ENCODE data around the gene TCHP. TPM values are rescaled to one million over a fixed set of nuclear protein-coding genes. Genes with fewer than 3 reads are reported as not detected.

TCHP gene
- total RNA-seq, 1 donor from 2014 or later, result 20.8 TPM

GRCh38 chr12:109958374-109958773 lies 58.3 kb downstream of the TCHP start:
- H3K4me3 Mint-ChIP-seq (ENCODE audit: unreplicated experiment), result no peak overlapping the region
- no peak for DNase-seq (ENCODE audit: low spot score)
- no peak overlapping the region for H3K27ac Mint-ChIP-seq (ENCODE audit: unreplicated experiment)
- no peak for TF ChIP-seq CTCF (IDR thresholded peaks at IDR 0.05; ENCODE audit: unreplicated experiment)
- no peaks in the 10 kb centered on the region for H3K9me3 Mint-ChIP-seq (ENCODE audit: unreplicated experiment)
- H3K4me1 Mint-ChIP-seq (ENCODE audit: unreplicated experiment), result no peaks in the 10 kb centered on the region
- no peaks in the 10 kb centered on the region for H3K27me3 Mint-ChIP-seq (ENCODE audit: unreplicated experiment)
- peaks cover 39% of the 10 kb centered on the region for H3K36me3 Mint-ChIP-seq (ENCODE audit: low read depth, unreplicated experiment)

GRCh38 chr12:109959411-109960093 lies 59.5 kb downstream of the TCHP start:
- no peaks in the 10 kb centered on the region for H3K4me1 Mint-ChIP-seq (ENCODE audit: unreplicated experiment)
- DNase-seq (ENCODE audit: low spot score), result no peak
- TF ChIP-seq CTCF (IDR thresholded peaks at IDR 0.05; ENCODE audit: unreplicated experiment), result no peak
- no peaks in the 10 kb centered on the region for H3K9me3 Mint-ChIP-seq (ENCODE audit: unreplicated experiment)
- no peak overlapping the region for H3K27ac Mint-ChIP-seq (ENCODE audit: unreplicated experiment)
- no peak overlapping the region for H3K4me3 Mint-ChIP-seq (ENCODE audit: unreplicated experiment)
- H3K36me3 Mint-ChIP-seq (ENCODE audit: low read depth, unreplicated experiment), result peaks cover 44% of the 10 kb centered on the region
- H3K27me3 Mint-ChIP-seq (ENCODE audit: unreplicated experiment), result no peaks in the 10 kb centered on the region

- no peak for TF ChIP-seq CTCF (IDR thresholded peaks at IDR 0.05; ENCODE audit: unreplicated experiment)
- no peak for DNase-seq (ENCODE audit: low spot score)
- Mint-ChIP-seq H3K36me3 (ENCODE audit: low read depth, unreplicated experiment) (peaks cover 44% of the 10 kb centered on the region), H3K4me3 (ENCODE audit: unreplicated experiment) (peak overlapping the region; percentile 26), H3K9me3 (ENCODE audit: unreplicated experiment) (no peaks in the 10 kb centered on the region), H3K27ac (ENCODE audit: unreplicated experiment) (no peak overlapping the region), H3K27me3 (ENCODE audit: unreplicated experiment) (no peaks in the 10 kb centered on the region), H3K4me1 (ENCODE audit: unreplicated experiment) (no peaks in the 10 kb centered on the region)
Observed at GRCh38 chr12:109961201-109961600, 61.1 kb downstream of the TCHP start.

- H3K4me1 Mint-ChIP-seq (ENCODE audit: unreplicated experiment), result no peaks in the 10 kb centered on the region
- no peak for DNase-seq (ENCODE audit: low spot score)
- H3K9me3 Mint-ChIP-seq (ENCODE audit: unreplicated experiment), result no peaks in the 10 kb centered on the region
- no peaks in the 10 kb centered on the region for H3K27me3 Mint-ChIP-seq (ENCODE audit: unreplicated experiment)
- no peak overlapping the region for H3K27ac Mint-ChIP-seq (ENCODE audit: unreplicated experiment)
- peaks cover 42% of the 10 kb centered on the region for H3K36me3 Mint-ChIP-seq (ENCODE audit: low read depth, unreplicated experiment)
- no peak for TF ChIP-seq CTCF (IDR thresholded peaks at IDR 0.05; ENCODE audit: unreplicated experiment)
- H3K4me3 Mint-ChIP-seq (ENCODE audit: unreplicated experiment), result peak overlapping the region; percentile 26
Observed at GRCh38 chr12:109961612-109962011, 61.5 kb downstream of the TCHP start.

GRCh38 chr12:109962398-109962797 lies 62.3 kb downstream of the TCHP start:
- Mint-ChIP-seq H3K4me3 (ENCODE audit: unreplicated experiment) (no peak overlapping the region), H3K4me1 (ENCODE audit: unreplicated experiment) (no peaks in the 10 kb centered on the region), H3K27ac (ENCODE audit: unreplicated experiment) (no peak overlapping the region), H3K9me3 (ENCODE audit: unreplicated experiment) (no peaks in the 10 kb centered on the region), H3K36me3 (ENCODE audit: low read depth, unreplicated experiment) (peaks cover 38% of the 10 kb centered on the region), H3K27me3 (ENCODE audit: unreplicated experiment) (no peaks in the 10 kb centered on the region)
- TF ChIP-seq CTCF (IDR thresholded peaks at IDR 0.05; ENCODE audit: unreplicated experiment), result no peak
- no peak for DNase-seq (ENCODE audit: low spot score)
